Large intestine (tissue), 3 donors: ENCODE data around the gene MRTFA. TPM values are rescaled to one million over a fixed set of nuclear protein-coding genes. Genes with fewer than 3 reads are reported as not detected.

ENCODE experiments used
- DNase-seq, 2 donors: peaks; one replicate each; pipeline versions ENCODE4 v3.0.0 to v3.0.0-alpha.2; 2013
- H3K27ac ChIP-seq: one replicate; pipeline ENCODE4 v1.5.1; 2013; ENCODE audit warnings: low read length
- H3K27me3 ChIP-seq: 2 replicates; pipeline ENCODE4 v1.6.1; 2013; ENCODE audit warnings: low read length; ENCODE audit not compliant: control insufficient read depth, insufficient read depth
- H3K36me3 ChIP-seq: 2 replicates; pipeline ENCODE4 v1.6.1; 2013; ENCODE audit warnings: low read length; ENCODE audit not compliant: control insufficient read depth, insufficient read depth
- H3K4me1 ChIP-seq: one replicate; pipeline ENCODE4 v1.6.1; 2013; ENCODE audit warnings: low read length; ENCODE audit not compliant: control insufficient read depth, insufficient read depth
- H3K4me3 ChIP-seq: one replicate; pipeline ENCODE4 v1.5.1; 2013; ENCODE audit warnings: low read length
- H3K9me3 ChIP-seq: one replicate; pipeline ENCODE4 v1.6.1; 2013; ENCODE audit warnings: mild to moderate bottlenecking, low read depth, low read length, moderate library complexity; ENCODE audit not compliant: control insufficient read depth
- WGBS: methylation state at CpG from one replicate; pipeline ENCODE4 v1.1.5; 2013; ENCODE audit warnings: low lambda C conversion rate; ENCODE audit not compliant: insufficient coverage; 5-methylcytosine and 5-hydroxymethylcytosine counted together
- polyA plus RNA-seq: library from polyadenylated mRNA; unstranded; fragments of 120-200 nt; gene quantifications from one replicate; pipeline ENCODE4 v1.2.1, GENCODE V29; 2013

Gene MRTFA
- polyA plus RNA-seq, 1 donor, result 17.1 TPM

DNA sequence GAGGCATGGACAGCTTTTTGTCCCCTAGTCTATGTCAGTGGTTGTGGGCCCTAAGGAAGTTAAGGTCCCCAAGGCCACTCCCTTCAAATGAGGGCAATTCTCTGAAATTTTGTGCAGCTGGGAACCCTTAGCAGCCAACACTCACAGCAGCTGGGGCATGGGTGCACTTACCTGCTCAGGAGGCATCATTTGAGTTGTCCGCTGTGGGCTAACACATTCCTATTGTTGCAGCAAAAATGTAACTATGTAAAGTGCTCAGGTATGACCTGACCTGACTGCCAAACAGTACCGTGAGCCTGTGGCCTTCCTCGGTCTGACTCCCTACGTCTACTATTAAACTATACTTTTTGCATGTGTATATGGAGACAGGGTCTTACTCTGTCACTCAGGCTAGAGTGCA, 5.8 kb upstream of the MRTFA start:
- Histone ChIP-seq H3K4me3 (no peak overlapping the region), H3K27ac (no peak overlapping the region), H3K36me3 (no peaks in the 10 kb centered on the region), H3K27me3 (no peaks in the 10 kb centered on the region), H3K9me3 (no peaks in the 10 kb centered on the region), H3K4me1 (peaks cover 22% of the 10 kb centered on the region)
- WGBS, result no CpG with 5 or more reads among the region's 4 CpGs
- no peak for DNase-seq

DNA sequence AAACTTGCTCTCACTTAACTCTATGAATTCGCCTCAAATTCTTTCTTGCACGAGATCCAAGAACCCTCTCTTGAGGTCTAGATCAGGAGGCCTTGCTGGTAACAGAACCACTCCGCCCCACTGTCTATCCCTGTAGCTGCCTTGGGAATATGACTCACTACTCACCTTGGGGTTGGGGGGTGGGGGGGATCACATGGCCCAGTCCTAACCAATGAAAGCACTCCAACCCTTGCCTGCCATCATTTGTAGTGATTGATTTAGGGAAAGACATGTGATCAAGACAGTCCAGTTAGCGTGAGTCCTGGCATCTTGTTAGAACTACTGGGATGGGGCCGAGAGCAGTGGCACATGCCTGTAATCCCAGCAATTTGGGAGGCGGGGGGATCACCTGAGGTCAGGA, 4.8 kb upstream of the MRTFA start:
- Histone ChIP-seq H3K4me1 (peaks cover 22% of the 10 kb centered on the region), H3K27me3 (no peaks in the 10 kb centered on the region), H3K27ac (no peak overlapping the region), H3K9me3 (no peaks in the 10 kb centered on the region), H3K4me3 (no peak overlapping the region), H3K36me3 (no peaks in the 10 kb centered on the region)
- no peak for DNase-seq
- WGBS, result no CpG with 5 or more reads among the region's 6 CpGs

DNA sequence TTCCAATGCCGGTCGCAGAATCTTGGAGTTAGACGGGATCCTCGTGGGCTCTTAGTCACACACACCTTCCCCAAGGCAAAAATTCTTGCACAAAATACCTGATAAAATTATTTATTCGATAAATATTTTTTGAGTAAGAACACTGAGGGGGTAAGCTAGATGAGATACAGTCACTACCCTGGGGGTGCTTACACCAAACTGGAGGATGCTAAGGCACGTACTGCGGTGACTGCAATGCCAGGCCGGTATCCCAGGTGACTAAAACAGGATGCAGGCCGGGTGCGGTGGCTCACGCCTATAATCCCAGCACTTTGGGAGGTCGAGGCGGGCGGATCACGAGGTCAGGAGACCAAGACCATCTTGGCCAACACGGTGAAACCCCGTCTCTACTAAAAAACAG, 1.7 kb upstream of the MRTFA start:
- Histone ChIP-seq H3K27ac (no peak overlapping the region), H3K9me3 (no peaks in the 10 kb centered on the region), H3K4me1 (peaks cover 5% of the 10 kb centered on the region), H3K27me3 (no peaks in the 10 kb centered on the region), H3K36me3 (no peaks in the 10 kb centered on the region), H3K4me3 (no peak overlapping the region)
- no peak for DNase-seq
- no CpG with 5 or more reads among the region's 17 CpGs for WGBS

DNA sequence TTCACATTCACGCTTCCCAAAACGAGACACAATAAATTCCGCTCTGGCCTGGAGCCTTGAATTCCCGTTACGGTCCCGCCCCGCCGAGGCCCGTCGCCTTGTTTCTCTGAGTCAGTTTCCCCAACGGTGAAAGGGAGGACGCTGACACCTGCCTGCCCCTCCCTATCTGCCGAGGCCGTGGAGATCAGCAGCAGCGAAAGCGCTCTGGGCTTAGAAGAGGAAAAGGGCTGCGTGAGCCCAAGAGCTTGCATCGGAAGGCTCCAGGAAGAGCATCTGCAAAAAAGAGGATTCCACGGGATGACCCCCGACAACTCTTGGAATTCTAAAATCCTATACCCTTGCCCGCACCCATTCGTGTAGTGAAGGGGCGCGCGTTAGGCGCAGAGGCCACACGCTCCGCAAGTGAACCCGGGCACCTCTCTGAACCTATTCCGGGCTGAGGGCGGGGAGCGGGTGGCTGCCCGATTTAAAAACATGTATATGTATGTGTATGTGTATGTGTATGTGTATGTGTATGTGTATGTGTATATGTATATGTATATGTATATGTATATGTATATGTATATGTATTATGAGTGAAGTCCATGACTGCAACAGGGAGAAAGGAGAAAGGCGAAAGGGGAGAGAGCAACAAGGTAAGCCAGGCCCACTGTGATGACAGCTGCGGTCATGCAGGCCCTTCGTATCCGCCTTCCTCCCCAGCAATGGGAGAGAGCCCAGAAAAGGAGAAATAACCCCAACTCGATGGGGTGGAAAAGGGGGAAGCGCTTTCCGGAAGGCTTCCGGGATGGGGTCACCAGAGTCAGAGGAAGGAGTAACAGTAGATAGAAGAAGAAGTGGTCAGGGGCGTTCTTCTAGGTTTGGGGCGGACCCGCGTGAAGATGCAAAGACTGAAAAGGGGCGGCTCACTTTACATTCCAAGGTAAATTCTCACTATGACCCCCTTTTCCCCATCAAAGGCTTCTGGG, 948 bp upstream of the MRTFA start:
- Histone ChIP-seq H3K27ac (peak overlapping the region; percentile 64), H3K4me1 (peaks cover 5% of the 10 kb centered on the region), H3K4me3 (peak overlapping the region; percentile 90), H3K9me3 (no peaks in the 10 kb centered on the region), H3K36me3 (no peaks in the 10 kb centered on the region), H3K27me3 (no peaks in the 10 kb centered on the region)
- no peak for DNase-seq
- WGBS, result 65% methylated on average over 5 of the region's 46 CpGs

DNA sequence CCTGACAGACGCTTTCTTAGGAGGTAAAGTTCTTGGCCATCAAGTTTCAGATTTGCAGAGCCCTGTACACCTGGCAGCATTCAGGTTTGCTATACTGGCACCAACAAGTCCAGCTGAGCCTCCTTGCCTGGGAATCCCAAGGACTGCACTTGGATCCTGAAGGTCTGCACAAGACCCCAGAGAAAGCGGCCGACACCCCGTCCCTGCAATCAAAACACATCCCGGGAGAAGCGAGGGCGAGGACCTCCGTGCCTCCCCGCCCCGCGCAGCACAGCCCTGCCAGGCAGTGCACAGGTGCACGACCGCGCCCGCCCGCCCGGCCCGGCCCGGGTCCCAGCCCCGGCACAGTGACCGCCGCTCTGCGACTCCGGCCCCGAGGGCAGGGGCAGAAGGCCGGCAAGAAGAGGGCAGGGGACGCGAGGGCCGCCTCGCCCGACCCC, 559 bp downstream of the MRTFA start:
- no peaks in the 10 kb centered on the region for H3K9me3 ChIP-seq
- WGBS, result no CpG with 5 or more reads among the region's 31 CpGs
- H3K27ac ChIP-seq, result peak overlapping the region; percentile 91
- H3K4me1 ChIP-seq, result peaks cover 5% of the 10 kb centered on the region
- no peaks in the 10 kb centered on the region for H3K27me3 ChIP-seq
- DNase-seq, result no peak
- no peaks in the 10 kb centered on the region for H3K36me3 ChIP-seq
- H3K4me3 ChIP-seq, result peak overlapping the region; percentile 79

DNA sequence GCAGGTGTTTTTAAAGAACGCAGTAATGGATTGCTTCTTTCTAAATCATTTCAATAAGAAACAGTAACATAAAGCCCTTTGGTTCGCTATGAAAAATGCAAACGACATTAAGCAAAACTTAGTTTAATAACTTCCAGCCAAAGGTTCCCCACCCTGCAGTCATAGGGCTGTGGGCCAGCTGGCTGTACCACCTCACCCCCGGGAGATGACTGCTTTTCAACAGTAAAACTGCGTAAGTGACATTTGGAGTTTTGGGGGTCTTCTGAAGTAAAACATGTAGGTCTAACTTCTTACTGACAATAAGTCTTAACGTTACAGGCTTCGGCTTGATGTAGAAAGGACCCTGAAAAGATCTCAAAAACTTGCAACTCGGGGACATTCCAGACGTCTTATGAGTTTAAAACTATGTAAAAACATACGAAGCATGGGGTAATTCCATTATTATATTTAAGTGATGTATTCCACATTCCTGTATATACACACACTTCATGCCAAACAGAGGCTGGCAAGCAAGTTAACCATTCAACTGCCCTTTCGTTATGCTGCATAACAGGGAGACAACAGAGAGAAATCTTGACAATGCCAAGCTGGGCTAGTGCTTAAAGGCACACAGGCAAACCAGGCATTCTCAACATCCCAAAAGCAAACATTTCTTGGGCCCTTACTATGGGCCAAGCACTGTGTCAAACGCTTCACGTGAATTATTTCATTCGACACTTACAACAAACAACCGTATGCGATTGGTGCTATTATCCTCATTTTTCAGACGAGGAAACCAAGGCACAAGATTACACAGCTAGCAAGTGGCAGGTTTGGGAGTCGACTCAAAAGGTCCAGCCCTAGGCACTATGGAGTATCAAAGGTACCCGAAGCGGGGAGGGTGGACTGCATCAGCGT, 1.2 kb downstream of the MRTFA start:
- H3K4me3 ChIP-seq, result peak overlapping the region; percentile 79
- H3K36me3 ChIP-seq, result no peaks in the 10 kb centered on the region
- no peaks in the 10 kb centered on the region for H3K27me3 ChIP-seq
- DNase-seq, result peak in 1 of 2 donors; percentile 16
- H3K4me1 ChIP-seq, result peaks cover 5% of the 10 kb centered on the region
- H3K27ac ChIP-seq, result no peak overlapping the region
- 53% methylated on average over 3 of the region's 21 CpGs for WGBS
- no peaks in the 10 kb centered on the region for H3K9me3 ChIP-seq

DNA sequence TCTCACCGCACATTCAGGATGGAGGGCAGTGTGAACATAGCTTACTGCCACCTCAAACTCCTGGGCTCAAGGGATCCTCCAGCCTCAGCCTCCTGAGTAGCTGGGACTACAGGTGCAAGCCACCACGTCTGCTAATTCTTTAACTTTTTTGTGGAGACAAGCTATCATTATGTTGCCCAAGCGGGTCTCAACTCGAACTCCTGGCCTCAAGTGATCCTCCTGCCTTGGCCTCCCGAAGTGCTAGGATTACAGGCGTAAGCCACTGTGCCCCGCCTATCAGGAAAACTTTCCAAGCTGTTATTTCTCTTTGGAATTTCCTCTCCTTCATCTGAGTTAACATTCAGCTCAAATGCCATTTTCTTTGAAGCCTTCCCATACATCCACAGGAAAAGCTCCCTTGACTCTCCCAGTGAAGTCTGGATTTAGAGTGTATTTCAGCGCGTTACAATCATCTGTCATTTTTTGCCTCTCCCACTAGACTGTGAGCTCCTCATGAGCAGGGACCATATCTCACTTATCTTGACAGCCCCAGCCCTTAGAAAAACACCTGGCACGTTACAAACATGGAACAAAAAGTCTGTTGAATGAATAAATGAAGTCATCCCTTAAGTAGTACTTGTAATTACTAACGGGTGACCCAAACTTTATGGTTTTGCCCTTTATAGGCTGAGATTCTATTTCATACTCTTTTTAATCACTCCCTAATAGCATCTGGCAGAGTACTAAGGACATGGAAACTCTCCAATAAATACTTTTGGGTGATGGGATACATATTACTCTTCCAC, 2.2 kb downstream of the MRTFA start:
- DNase-seq, result no peak
- H3K36me3 ChIP-seq, result no peaks in the 10 kb centered on the region
- no peaks in the 10 kb centered on the region for H3K27me3 ChIP-seq
- no peak overlapping the region for H3K27ac ChIP-seq
- H3K4me3 ChIP-seq, result no peak overlapping the region
- peaks cover 5% of the 10 kb centered on the region for H3K4me1 ChIP-seq
- H3K9me3 ChIP-seq, result no peaks in the 10 kb centered on the region
- 40% methylated on average over 1 of the region's 11 CpGs for WGBS

DNA sequence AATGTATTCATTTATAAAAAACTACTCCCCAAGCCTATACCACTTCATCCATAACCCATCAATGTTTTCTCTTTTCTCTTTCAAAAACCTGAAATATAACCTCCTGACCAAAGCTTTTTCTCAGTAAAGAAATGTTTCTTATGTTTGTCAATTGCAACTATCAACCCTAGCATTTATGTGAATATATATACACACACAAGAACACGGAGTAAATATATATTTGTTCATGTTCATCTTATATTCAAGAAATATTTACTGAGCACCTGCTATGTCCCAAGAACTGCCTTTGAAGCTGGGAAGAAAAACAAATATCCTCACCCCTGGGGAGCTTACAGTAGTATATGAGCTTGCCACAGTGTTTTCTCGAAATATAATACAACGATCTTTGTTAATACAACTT, 3.5 kb downstream of the MRTFA start:
- H3K9me3 ChIP-seq, result no peaks in the 10 kb centered on the region
- no peak for DNase-seq
- peaks cover 5% of the 10 kb centered on the region for H3K4me1 ChIP-seq
- no peak overlapping the region for H3K4me3 ChIP-seq
- 100% methylated on average over 2 of the region's 3 CpGs for WGBS
- no peaks in the 10 kb centered on the region for H3K36me3 ChIP-seq
- H3K27ac ChIP-seq, result no peak overlapping the region
- H3K27me3 ChIP-seq, result no peaks in the 10 kb centered on the region

DNA sequence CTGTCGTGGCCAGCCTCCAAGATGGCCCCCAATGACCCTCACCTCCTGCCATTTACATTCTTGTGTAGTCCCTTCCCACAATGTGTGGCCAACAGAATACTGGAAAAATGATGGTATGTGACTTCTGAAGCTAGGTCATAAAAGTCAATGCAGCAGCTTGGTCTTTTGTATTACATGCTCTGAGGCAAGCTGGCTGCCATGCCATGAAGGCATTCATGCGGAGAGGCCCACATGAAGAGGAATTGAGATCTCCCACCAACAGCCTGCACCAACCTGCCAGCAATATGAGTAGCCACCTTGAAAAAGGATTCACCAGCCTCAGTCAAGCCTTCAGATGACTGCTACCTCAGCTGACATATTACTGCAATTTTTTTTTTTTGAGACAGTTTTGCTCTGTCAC, 4.6 kb downstream of the MRTFA start:
- no peaks in the 10 kb centered on the region for H3K9me3 ChIP-seq
- no peak overlapping the region for H3K27ac ChIP-seq
- WGBS, result no CpG with 5 or more reads among the region's 2 CpGs
- no peaks in the 10 kb centered on the region for H3K36me3 ChIP-seq
- no peak for DNase-seq
- H3K4me1 ChIP-seq, result peaks cover 5% of the 10 kb centered on the region
- H3K27me3 ChIP-seq, result no peaks in the 10 kb centered on the region
- H3K4me3 ChIP-seq, result no peak overlapping the region
